Suprapubic skin (tissue), 4 donors: ENCODE measurements around the gene GRIN1. TPM values are rescaled to one million over a fixed set of nuclear protein-coding genes. Genes with fewer than 3 reads are reported as not detected.

Experiments
- DNase-seq, 2 donors: peaks; one replicate each; pipeline ENCODE4 v3.0.0-alpha.2; 2019; ENCODE audit warnings: low spot score in 2 of 2
- H3K27ac ChIP-seq: fragments of 200-600 bp; sonication (generic); one replicate; pipeline ENCODE4 v1.5.1; 2019
- H3K27me3 ChIP-seq: fragments of 200-600 bp; sonication (generic); one replicate; pipeline ENCODE4 v1.5.1; 2019
- H3K36me3 ChIP-seq: fragments of 200-600 bp; sonication (generic); one replicate; pipeline ENCODE4 v1.5.1; 2019
- H3K4me1 ChIP-seq: fragments of 200-600 bp; sonication (generic); one replicate; pipeline ENCODE4 v1.5.1; 2019
- H3K4me3 ChIP-seq: fragments of 200-600 bp; sonication (generic); one replicate; pipeline ENCODE4 v1.5.1; 2019; ENCODE audit warnings: mild to moderate bottlenecking
- H3K9me3 ChIP-seq: fragments of 200-600 bp; sonication (generic); one replicate; pipeline ENCODE4 v1.5.1; 2019
- EP300 ChIP-seq: sonication (generic); formaldehyde crosslinking; IDR thresholded peaks from one replicate; pipeline ENCODE4 v1.6.1; 2017; ENCODE audit warnings: antibody characterized with exemption
- POLR2A ChIP-seq, 2 donors: fragments of 450-650 bp; IDR thresholded peaks; one replicate each; pipeline ENCODE4 v1.6.1; 2017; ENCODE audit warnings: antibody characterized with exemption in 2 of 2, mild to moderate bottlenecking in 2 of 2, moderate library complexity in 2 of 2
- POLR2AphosphoS5 ChIP-seq, 3 donors: sonication (generic); formaldehyde crosslinking; IDR thresholded peaks; one replicate each; pipeline ENCODE4 v1.6.1; 2017; ENCODE audit warnings: antibody characterized with exemption in 3 of 3
- WGBS: methylation state at CpG from one replicate; pipeline ENCODE4 v1.1.5; 2018; 5-methylcytosine and 5-hydroxymethylcytosine counted together
- total RNA-seq, 4 donors: library from RNA; depleted of rRNA; stranded (reverse); fragments of >200 nt; gene quantifications; one replicate each; pipeline ENCODE4 v1.1.0, GENCODE V29; 2016
- TF ChIP-seq, protein P1 (sequence below), 2 donors: fragments of 200-600 bp in 1 of 2; fragments of 450-650 bp in 1 of 2; sonication (generic) in 1 of 2; IDR thresholded peaks; one replicate each; pipeline ENCODE4 v1.5.1; 2016 to 2019; ENCODE audit warnings: antibody characterized with exemption in 2 of 2, mild to moderate bottlenecking in 1 of 2, moderate library complexity in 1 of 2

GRIN1 gene
- total RNA-seq, 4 donors from 2014 or later, result 0.16 to 0.25 (median 0.16) TPM; not detected in 1

GRCh38 chr9:137161558-137162486 lies 22.9 kb downstream of the GRIN1 start:
- H3K9me3 ChIP-seq, result no peaks in the 10 kb centered on the region
- H3K4me1 ChIP-seq, result peaks cover 34% of the 10 kb centered on the region
- no peak for DNase-seq
- TF ChIP-seq POLR2A (IDR thresholded peaks at IDR 0.05) (no peak), EP300 (no peak), POLR2AphosphoS5 (IDR thresholded peaks at IDR 0.05) (no peak)
- TF ChIP-seq, protein P1, sequence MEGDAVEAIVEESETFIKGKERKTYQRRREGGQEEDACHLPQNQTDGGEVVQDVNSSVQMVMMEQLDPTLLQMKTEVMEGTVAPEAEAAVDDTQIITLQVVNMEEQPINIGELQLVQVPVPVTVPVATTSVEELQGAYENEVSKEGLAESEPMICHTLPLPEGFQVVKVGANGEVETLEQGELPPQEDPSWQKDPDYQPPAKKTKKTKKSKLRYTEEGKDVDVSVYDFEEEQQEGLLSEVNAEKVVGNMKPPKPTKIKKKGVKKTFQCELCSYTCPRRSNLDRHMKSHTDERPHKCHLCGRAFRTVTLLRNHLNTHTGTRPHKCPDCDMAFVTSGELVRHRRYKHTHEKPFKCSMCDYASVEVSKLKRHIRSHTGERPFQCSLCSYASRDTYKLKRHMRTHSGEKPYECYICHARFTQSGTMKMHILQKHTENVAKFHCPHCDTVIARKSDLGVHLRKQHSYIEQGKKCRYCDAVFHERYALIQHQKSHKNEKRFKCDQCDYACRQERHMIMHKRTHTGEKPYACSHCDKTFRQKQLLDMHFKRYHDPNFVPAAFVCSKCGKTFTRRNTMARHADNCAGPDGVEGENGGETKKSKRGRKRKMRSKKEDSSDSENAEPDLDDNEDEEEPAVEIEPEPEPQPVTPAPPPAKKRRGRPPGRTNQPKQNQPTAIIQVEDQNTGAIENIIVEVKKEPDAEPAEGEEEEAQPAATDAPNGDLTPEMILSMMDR (IDR thresholded peaks at IDR 0.05), result no peak
- WGBS, result 6% methylated on average over 15 of the region's 71 CpGs
- H3K4me3 ChIP-seq, result peak overlapping the region; percentile 22
- peaks cover 98% of the 10 kb centered on the region for H3K27me3 ChIP-seq
- no peak overlapping the region for H3K27ac ChIP-seq
- H3K36me3 ChIP-seq, result no peaks in the 10 kb centered on the region

- Histone ChIP-seq H3K9me3 (no peaks in the 10 kb centered on the region), H3K4me3 (peak overlapping the region; percentile 22), H3K27ac (no peak overlapping the region), H3K36me3 (no peaks in the 10 kb centered on the region), H3K4me1 (peaks cover 37% of the 10 kb centered on the region), H3K27me3 (peaks cover 99% of the 10 kb centered on the region)
- no peak for TF ChIP-seq EP300
- no peak for TF ChIP-seq POLR2AphosphoS5 (IDR thresholded peaks at IDR 0.05)
- TF ChIP-seq, protein P1 (IDR thresholded peaks at IDR 0.05), result no peak
- 7% methylated on average over 12 of the region's 74 CpGs for WGBS
- no peak for DNase-seq
Observed at GRCh38 chr9:137162505-137163364, 23.8 kb downstream of the GRIN1 start.

DNA sequence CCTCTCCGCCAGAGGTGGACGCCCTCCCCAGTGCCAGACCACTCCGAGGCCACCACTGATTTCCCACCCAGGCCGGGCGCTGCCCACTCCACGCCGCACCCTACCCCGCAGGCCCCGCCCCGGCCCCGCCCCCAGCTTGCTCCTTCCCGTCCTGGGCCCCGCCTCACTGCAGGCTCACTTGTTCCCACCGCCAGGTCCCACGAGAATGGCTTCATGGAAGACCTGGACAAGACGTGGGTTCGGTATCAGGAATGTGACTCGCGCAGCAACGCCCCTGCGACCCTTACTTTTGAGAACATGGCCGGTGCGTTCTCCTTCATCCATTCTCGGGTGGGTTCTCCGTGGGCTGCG lies 24.4 kb downstream of the GRIN1 start:
- 68% methylated on average over 10 of the region's 26 CpGs for WGBS
- Histone ChIP-seq H3K27ac (no peak overlapping the region), H3K4me1 (peaks cover 40% of the 10 kb centered on the region), H3K27me3 (peaks cover 100% of the 10 kb centered on the region), H3K4me3 (peak overlapping the region; percentile 22), H3K9me3 (no peaks in the 10 kb centered on the region), H3K36me3 (no peaks in the 10 kb centered on the region)
- TF ChIP-seq EP300 (no peak), POLR2A (IDR thresholded peaks at IDR 0.05) (no peak), POLR2AphosphoS5 (IDR thresholded peaks at IDR 0.05) (no peak)
- TF ChIP-seq, protein P1 (IDR thresholded peaks at IDR 0.05), result no peak
- DNase-seq, result no peak

GRCh38 chr9:137163805-137164204 lies 24.9 kb downstream of the GRIN1 start:
- no peak for DNase-seq
- no peaks in the 10 kb centered on the region for H3K9me3 ChIP-seq
- H3K36me3 ChIP-seq, result no peaks in the 10 kb centered on the region
- no peak overlapping the region for H3K4me3 ChIP-seq
- H3K27ac ChIP-seq, result no peak overlapping the region
- peaks cover 100% of the 10 kb centered on the region for H3K27me3 ChIP-seq
- peaks cover 45% of the 10 kb centered on the region for H3K4me1 ChIP-seq
- 100% methylated on average over 2 of the region's 22 CpGs for WGBS
- TF ChIP-seq POLR2A (IDR thresholded peaks at IDR 0.05) (no peak), POLR2AphosphoS5 (IDR thresholded peaks at IDR 0.05) (no peak), EP300 (no peak)
- TF ChIP-seq, protein P1 (IDR thresholded peaks at IDR 0.05), result no peak
